Activated T-helper 1 cell treated with anti-CD3 and anti-CD28 coated beads, Interleukin-12 subunit alpha, Interleukin-12 subunit beta, Interleukin-2, Interleukin-4 antibody, amounts not matched to agents 30 ng/mL and 10 ng/mL and 1 ng/mL, durations not matched to agents 14 hours and 24 hours and 36 hours (primary cell): ENCODE measurements around the gene SLC16A6. TPM values are rescaled to one million over a fixed set of nuclear protein-coding genes. Genes with fewer than 3 reads are reported as not detected.
"Not testable (repeated sequence)": the region's sequence is repeated elsewhere in the genome, so short reads cannot be mapped to it uniquely, and the experiment has no call there.

Source experiments
- DNase-seq: peaks from one replicate; pipeline ENCODE4 v3.0.0; 2021; ENCODE audit warnings: low spot score
- H3K27ac Mint-ChIP-seq: one replicate; pipeline ENCODE4 v1.8.0; 2021; ENCODE audit warnings: mild to moderate bottlenecking, mixed read lengths
- H3K27me3 Mint-ChIP-seq: one replicate; pipeline ENCODE4 v1.8.0; 2022; ENCODE audit warnings: mild to moderate bottlenecking, moderate library complexity, mixed read lengths; ENCODE audit not compliant: insufficient read depth
- H3K36me3 Mint-ChIP-seq: one replicate; pipeline ENCODE4 v1.8.0; 2021; ENCODE audit warnings: low read depth, mixed read lengths
- H3K4me1 Mint-ChIP-seq: one replicate; pipeline ENCODE4 v1.8.0; 2021; ENCODE audit warnings: low read depth, mixed read lengths
- H3K4me3 Mint-ChIP-seq: one replicate; pipeline ENCODE4 v1.8.0; 2021; ENCODE audit warnings: mild to moderate bottlenecking, moderate library complexity, mixed read lengths
- H3K9me3 Mint-ChIP-seq: one replicate; pipeline ENCODE4 v1.8.0; 2021; ENCODE audit warnings: mixed read lengths
- intact Hi-C: fragments of 100-400 bp; cut with micrococcal nuclease; formaldehyde crosslinking; loops from one replicate; pipeline ENCODE4 v1.15.1; 2024
- total RNA-seq: library from RNA; stranded (reverse); gene quantifications from 2 replicates; pipeline ENCODE4 v1.2.3, GENCODE V29; 2022

The SLC16A6 gene
- total RNA-seq, 1 donor from 2014 or later: 3.0 TPM

DNA sequence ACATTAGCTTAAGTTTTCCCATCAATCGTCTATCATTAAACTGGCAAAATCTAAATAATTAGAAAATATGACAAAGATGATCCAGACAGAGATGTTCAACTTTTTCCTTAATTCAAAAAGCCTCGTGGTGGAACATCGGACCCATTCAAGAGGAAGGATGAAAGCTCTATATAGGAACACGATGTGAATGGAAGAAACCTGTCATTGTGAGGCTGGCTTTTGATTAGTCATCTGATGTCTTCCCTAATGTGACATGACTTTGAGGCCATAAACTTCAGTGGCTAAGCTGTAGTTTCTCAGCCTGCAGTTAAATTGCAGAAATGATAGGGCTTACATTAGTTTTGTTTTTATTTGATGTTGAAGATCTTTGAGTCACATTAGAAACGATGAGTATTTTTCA, 42.0 kb downstream of the SLC16A6 start:
- intact Hi-C loops: loop anchor here (1.0 to 10.0 kb wide), 7 partner anchors 42 to 424 kb away; partner anchors contain the start of genes ARSG, BPTF, PRKAR1A and SLC16A6
- Mint-ChIP-seq H3K4me1 (peaks cover 61% of the 10 kb centered on the region), H3K36me3 (peaks cover 32% of the 10 kb centered on the region), H3K4me3 (peak overlapping the region; percentile 88), H3K27me3 (no peaks in the 10 kb centered on the region), H3K27ac (peak overlapping the region; percentile 96), H3K9me3 (no peaks in the 10 kb centered on the region)
- DNase-seq: no peak

DNA sequence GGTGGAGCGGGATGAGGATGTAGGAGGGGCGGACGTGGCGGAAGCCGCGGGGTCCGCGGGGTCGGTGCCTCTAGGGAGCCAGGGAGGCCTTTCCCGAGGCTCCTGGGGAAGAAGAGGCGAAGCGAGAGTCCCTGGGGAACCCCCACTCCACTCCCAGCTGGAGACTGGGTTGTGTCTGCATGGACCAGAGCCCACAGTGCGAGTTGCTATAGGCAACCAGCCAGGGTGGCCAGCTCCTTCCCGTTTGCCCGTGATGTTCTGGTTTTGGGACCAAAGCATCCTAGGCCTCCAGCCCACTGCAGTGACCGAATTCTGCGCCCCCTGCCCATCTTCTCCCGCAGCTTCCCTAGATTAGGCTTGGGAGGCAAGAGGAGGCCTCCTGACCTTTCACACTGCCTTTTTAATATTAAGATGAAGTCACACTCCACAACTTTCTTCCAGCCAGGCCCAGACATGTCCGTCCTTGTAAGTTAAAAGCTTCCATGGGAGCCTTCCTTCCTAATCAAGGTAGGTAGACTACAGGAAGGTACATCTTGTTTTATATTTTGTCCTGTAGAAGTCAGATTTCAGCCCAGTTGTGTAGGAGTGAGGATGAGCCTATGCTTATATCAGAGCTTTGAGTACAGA, 42.6 kb downstream of the SLC16A6 start:
- no peak for DNase-seq
- peaks cover 55% of the 10 kb centered on the region for H3K4me1 Mint-ChIP-seq
- H3K27me3 Mint-ChIP-seq: no peaks in the 10 kb centered on the region
- intact Hi-C loops: loop anchor here (1.0 to 10.0 kb wide), 7 partner anchors 42 to 424 kb away; partner anchors contain the start of genes ARSG, BPTF, PRKAR1A and SLC16A6
- H3K4me3 Mint-ChIP-seq: peak overlapping the region; percentile 88
- H3K36me3 Mint-ChIP-seq: peaks cover 30% of the 10 kb centered on the region
- H3K27ac Mint-ChIP-seq: peak overlapping the region; percentile 96
- no peaks in the 10 kb centered on the region for H3K9me3 Mint-ChIP-seq

DNA sequence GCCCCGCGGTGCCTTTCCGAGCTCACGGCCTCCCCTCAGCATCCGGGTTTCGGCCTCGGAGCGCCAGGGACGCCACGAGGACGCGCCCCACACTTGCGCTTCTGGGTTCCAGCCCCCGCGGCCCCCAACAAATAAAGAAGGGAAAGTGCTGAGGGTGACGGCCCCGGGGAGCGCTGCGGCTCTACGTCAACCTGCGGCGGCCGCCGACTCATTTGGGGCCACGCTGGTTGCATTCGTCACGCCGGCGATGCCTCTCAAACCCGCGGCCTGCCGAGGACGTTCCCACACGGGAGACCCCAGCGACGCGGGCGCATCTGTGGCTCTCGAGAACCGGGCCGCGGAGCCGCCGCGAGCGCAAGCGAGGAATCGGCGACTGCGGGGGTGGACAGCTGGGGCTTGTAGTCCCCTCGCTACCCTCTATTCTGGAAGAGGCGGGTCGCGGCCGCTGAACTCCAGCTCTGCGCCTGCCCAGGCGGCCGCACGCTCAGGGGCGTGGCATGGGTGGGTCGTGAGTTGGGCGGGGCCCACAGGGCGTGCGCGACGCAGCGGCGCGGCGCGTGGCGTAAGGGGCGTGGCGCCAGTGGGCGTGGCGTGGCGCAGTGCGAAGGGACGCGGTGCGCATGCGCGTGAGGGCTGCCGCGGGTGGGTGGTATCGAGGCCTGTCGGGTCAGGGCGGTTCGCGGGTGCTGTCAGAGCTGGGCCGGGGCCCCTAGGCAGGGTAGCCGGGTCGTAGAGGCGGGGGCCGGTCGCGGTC, 43.3 kb downstream of the SLC16A6 start, which contains the start of gene AMZ2:
Gene AMZ2 (plus strand): TSS at position 599 of the 754 bp plus-strand sequence. CDS start 2,145 bp downstream, outside the sequence.
- intact Hi-C loops: loop anchor here (1.0 to 10.0 kb wide), 11 partner anchors 9 to 423 kb away; partner anchors contain the start of genes ARSG, BPTF, PRKAR1A and SLC16A6
- Mint-ChIP-seq H3K27ac (peak within 1 kb of the TSS; percentile 96), H3K4me3 (peak within 1 kb of the TSS; percentile 88), H3K9me3 (no peaks in the 10 kb centered on the region), H3K36me3 (peaks cover 23% of the 10 kb centered on the region), H3K4me1 (peaks cover 49% of the 10 kb centered on the region), H3K27me3 (no peaks in the 10 kb centered on the region)
- DNase-seq: peak; percentile 98

DNA sequence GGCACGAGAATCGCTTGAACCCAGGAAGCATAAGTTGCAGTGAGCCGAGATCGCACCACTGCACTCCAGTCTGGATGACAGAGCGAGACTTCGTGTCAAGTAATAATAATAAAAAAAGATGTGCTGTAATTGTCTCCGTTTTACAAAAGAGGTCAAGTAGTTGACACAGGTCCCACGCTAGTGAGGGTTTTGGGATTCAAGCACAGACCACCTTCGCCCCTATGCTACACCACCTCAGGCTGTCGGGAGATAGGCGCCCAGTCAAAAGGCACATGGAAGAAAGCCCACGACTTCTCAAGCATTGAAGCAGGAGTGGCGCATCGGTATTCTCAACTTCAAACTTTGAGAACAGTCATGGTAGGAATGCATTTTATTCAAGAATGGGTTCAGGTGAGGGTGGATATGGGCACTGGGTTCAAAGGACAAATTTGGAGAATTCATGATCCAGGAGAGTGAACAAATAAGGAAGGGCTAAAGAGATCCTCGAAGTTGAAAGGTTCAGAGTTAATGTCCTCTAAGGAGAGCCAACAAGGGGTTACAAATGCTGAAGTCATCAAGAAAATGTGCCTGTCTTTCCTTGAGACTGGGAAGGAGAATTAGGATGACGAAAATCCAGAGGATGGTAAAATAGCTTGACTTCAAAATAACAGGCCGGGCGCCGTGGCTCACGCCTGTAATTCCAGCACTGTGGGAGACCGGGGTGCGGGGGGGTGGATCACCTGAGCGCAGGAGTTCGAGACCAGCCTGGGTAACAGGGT, 44.5 kb downstream of the SLC16A6 start:
- Mint-ChIP-seq H3K36me3 (peaks cover 15% of the 10 kb centered on the region), H3K4me3 (peak overlapping the region; percentile 88)

DNA sequence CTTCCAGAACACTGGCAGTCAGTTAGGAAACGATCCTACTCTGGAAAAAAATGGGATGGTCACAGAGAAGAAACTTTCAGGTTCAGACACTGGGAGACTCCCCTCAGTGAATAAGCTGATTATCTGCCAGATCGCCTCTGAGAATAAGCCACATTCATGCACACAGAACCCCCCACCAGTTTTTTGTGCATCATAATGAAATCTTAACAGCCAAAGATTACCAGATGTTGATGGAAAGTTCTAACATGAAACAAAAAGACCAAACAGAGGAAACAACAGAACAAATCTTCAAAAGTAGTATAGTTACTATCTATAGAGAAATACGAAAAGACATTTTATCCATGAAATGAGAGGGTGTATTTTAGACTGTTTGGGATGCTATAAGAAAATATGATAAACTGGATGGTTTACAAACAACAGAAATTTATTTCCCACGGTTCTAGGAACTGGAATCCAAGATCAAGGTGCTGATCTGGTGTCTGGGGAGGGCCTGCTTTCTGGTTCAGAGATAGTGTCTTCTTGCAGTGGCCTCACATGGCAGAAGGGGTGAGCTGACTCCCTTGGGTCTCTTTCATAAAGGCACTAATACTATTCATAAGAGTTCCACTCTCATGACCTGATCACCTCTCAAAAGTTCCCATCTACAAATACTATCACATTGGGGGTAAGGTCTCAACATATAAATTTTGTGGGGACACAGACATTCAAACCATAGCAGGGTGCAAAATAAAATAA, 51.1 kb downstream of the SLC16A6 start:
- peak overlapping the region; percentile 95 for H3K27ac Mint-ChIP-seq
- DNase-seq: no peak
- H3K36me3 Mint-ChIP-seq: peaks cover 5% of the 10 kb centered on the region
- intact Hi-C loops: loop anchor here (2.0 to 10.0 kb wide), 3 partner anchors 59 to 415 kb away; partner anchors contain the start of gene BPTF
- H3K4me3 Mint-ChIP-seq: peak overlapping the region; percentile 82
- no peaks in the 10 kb centered on the region for H3K27me3 Mint-ChIP-seq
- no peaks in the 10 kb centered on the region for H3K9me3 Mint-ChIP-seq
- H3K4me1 Mint-ChIP-seq: peaks cover 59% of the 10 kb centered on the region

More for the DNA sequence above, 44.5 kb downstream of the SLC16A6 start:
- Mint-ChIP-seq H3K4me1 (peaks cover 49% of the 10 kb centered on the region), H3K27me3 (no peaks in the 10 kb centered on the region), H3K9me3 (no peaks in the 10 kb centered on the region), H3K27ac (peak overlapping the region; percentile 91)
- DNase-seq: no peak
- intact Hi-C loops: loop anchor here (1.0 to 10.0 kb wide), 6 partner anchors 8 to 422 kb away; partner anchors contain the start of genes BPTF and PRKAR1A

DNA sequence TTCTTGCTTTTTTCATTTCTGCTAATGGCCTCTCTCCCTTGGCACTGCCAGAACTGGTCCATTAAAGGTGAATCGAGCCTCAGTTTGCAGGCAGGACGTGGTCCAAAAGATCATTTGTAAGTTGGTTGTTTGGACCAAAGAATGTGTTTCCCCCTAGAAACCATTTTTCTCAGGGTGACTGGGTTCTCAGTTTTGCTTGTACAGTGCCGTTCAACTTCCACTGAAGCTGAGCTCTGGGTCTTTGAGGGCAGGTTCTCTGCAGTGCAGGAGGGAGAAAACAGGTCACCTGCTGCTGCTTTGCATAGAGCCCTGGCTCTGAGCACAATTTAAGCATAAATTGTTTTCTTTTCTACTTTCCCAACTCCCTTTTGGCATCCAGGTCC, 52.1 kb downstream of the SLC16A6 start:
- DNase-seq: no peak
- peaks cover 53% of the 10 kb centered on the region for H3K4me1 Mint-ChIP-seq
- H3K9me3 Mint-ChIP-seq: no peaks in the 10 kb centered on the region
- H3K27me3 Mint-ChIP-seq: no peaks in the 10 kb centered on the region
- peaks cover 5% of the 10 kb centered on the region for H3K36me3 Mint-ChIP-seq
- peak overlapping the region; percentile 82 for H3K4me3 Mint-ChIP-seq
- peak overlapping the region; percentile 95 for H3K27ac Mint-ChIP-seq
- intact Hi-C loops: loop anchor here (1.0 to 2.0 kb wide), 6 partner anchors 8 to 222 kb away; no protein-coding TSS in a partner anchor

DNA sequence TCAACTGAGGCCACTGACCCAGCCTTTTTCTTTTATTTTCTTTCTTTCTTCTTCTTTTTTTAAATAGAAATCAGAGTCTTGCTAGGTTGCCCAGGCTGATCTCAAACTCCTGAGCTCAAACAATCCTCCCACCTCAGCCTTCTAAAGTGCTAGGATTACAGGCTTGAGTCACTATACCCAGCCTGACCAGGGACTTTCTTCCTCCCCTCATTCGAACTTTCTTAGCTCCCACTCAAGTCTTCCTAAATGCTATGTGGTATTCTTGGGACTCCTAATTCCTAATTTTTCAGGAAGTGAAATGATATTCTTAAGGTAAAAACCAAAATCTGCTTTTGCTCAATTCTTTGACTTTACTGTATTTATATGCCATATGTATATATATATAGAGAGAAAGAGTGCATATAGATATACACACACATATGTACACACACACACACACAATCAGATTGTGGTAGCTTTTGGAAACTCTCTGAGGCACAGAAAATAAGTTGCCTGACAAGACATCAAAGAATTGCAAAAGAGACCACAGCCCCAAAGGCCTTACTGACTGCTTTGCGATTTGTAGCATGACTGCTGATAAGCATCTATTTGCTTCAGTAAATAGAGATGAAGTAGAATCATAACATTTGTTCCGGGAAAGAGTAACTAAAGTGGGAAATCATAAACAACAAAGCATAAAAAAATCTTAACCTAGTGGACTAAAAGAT, 52.6 kb downstream of the SLC16A6 start:
- H3K4me1 Mint-ChIP-seq: peaks cover 53% of the 10 kb centered on the region
- H3K27ac Mint-ChIP-seq: peak overlapping the region; percentile 95
- H3K36me3 Mint-ChIP-seq: peaks cover 5% of the 10 kb centered on the region
- DNase-seq: no peak
- no peaks in the 10 kb centered on the region for H3K9me3 Mint-ChIP-seq
- H3K4me3 Mint-ChIP-seq: peak overlapping the region; percentile 82
- no peaks in the 10 kb centered on the region for H3K27me3 Mint-ChIP-seq
- intact Hi-C loops: loop anchor here (1.0 to 2.0 kb wide), 6 partner anchors 9 to 222 kb away; no protein-coding TSS in a partner anchor

DNA sequence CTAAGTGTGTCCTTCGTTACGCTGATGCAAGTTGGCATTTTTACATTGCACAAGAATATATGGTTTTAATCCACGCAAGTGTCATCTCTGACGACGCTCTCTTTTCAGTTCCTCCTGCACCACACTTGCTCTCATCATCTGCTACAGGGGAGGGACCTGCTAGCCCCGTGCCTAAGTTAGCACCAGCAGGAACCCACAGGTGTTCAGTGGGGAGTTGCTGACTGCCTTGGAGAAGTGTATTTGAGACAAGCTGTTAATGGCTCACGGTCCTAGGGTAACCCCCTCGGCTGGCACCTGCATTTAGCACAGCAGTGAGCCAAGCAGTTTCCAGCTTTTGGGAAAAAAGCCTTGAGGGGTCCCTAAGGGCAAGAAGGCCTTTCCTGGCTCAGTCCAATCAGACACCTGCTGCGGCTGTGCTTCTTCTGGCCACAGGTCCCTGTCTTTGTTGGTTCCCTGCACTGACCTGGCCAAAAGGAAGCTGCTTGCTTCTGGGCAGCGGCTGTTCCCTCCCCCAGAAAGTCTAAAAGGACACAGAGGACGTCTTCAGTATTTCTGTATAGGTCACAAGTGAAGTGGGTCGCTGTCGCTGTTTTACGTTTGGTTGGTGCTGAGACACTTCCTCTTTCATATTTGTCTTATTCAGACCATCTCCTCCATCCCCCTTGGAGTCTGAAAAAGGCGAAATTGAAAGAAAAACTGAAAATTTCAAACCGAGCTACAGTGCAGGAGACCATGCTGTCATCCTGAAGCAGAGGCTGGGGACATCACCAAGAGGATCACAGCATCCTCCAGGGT, 53.4 kb downstream of the SLC16A6 start:
- H3K27ac Mint-ChIP-seq: peak overlapping the region; percentile 95
- intact Hi-C loops: loop anchor here (1.0 to 2.0 kb wide), 6 partner anchors 10 to 223 kb away; no protein-coding TSS in a partner anchor
- peak; percentile 51 for DNase-seq
- peaks cover 53% of the 10 kb centered on the region for H3K4me1 Mint-ChIP-seq
- H3K9me3 Mint-ChIP-seq, H3K27me3 Mint-ChIP-seq, H3K36me3 Mint-ChIP-seq: not testable (repeated sequence)
- peak overlapping the region; percentile 82 for H3K4me3 Mint-ChIP-seq

DNA sequence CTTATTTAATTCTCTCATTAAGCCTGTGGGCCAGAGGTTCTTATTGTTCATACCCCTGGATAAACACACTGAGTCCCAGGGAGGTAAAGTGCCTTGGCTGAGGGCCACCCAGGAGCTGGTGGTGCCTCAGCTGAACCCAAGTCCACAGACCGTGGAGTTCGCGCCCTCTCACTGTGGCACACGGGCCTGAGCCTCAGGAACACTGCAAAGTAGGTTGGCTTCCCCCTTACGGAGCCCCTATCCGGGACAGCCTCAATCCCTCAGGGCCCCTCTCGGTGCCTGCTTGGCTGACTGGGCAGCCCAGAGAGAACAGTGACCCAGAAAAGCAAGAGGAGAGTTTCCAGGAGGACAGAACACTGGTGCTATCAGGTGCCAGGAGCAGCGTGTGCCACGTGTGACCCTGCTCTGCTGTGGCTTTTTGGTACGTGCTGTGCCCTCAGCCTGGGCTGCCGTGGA, 55.6 kb downstream of the SLC16A6 start:
- intact Hi-C loops, H3K36me3 Mint-ChIP-seq, H3K9me3 Mint-ChIP-seq, H3K27me3 Mint-ChIP-seq, DNase-seq: not testable (repeated sequence)
- Mint-ChIP-seq H3K4me3 (peak overlapping the region; percentile 39), H3K4me1 (peaks cover 45% of the 10 kb centered on the region), H3K27ac (peak overlapping the region; percentile 52)

DNA sequence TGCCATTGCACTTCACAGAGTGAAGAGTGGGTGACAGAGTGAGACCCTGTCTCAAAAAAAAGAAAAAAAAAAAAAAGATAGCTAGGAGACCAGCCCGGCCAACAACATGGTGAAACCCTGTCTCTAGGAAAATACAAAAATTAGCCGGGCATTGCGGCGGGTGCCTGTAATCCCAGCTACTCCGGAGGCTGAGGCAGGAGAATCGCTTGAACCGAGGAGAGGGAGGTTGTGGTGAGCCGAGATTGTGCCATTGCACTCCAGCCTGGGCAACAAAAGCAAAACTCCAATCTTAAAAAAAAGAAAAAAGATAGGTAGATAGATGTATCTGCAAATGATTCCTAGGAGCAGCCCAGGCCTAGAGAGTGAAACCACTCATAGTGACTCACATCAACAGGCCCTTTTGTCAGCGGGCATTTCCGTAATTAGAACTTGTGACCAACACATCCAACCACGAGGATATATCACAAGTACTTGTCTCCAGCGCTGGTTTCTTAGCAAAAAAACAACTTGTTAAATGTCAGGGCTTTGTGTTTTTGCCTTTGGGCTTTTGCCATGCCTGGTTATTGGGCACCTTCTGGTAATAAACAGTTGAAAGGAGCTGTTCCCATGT, 56.1 kb downstream of the SLC16A6 start:
- H3K9me3 Mint-ChIP-seq, intact Hi-C loops, H3K27me3 Mint-ChIP-seq, DNase-seq, H3K36me3 Mint-ChIP-seq: not testable (repeated sequence)
- peak overlapping the region; percentile 52 for H3K27ac Mint-ChIP-seq
- peaks cover 40% of the 10 kb centered on the region for H3K4me1 Mint-ChIP-seq
- H3K4me3 Mint-ChIP-seq: peak overlapping the region; percentile 19
